ENCODE data around the gene SEMA4D. TPM values are rescaled to one million over a fixed set of nuclear protein-coding genes. Genes with fewer than 3 reads are reported as not detected.
A peak's percentile ranks its signal among the peaks of the same experiment; 100 is the strongest.

SEMA4D gene
- total and polyA plus RNA-seq, 12 donors, result 2.3 to 51.0 (median 20.2) TPM

GRCh38 chr9:89446961-89447310 lies 51.0 kb downstream of the SEMA4D start:
- intact Hi-C loops (cut with DNase I), result loop anchor here in 2 of 10 donors (10.0 kb wide), 2 partner anchors 48 to 98 kb away; partner anchors contain the start of gene SEMA4D (in 1 of the 2)
- Histone ChIP-seq H3K9me3 (no peaks in the 10 kb centered on the region), H3K36me3 (no peaks in the 10 kb centered on the region), H3K4me1 (peaks cover 0 to 53% (median 19%) of the 10 kb centered on the region in 9 donors), H3K4me3 (no peak overlapping the region), H3K27ac (no peak overlapping the region), H3K27me3 (no peaks in the 10 kb centered on the region)
- no peak for ATAC-seq
- 91 to 93% methylated on average over 8 of the region's 8 CpGs for WGBS, 2 donors
- DNase-seq, result no peak
- TF ChIP-seq, protein P1, sequence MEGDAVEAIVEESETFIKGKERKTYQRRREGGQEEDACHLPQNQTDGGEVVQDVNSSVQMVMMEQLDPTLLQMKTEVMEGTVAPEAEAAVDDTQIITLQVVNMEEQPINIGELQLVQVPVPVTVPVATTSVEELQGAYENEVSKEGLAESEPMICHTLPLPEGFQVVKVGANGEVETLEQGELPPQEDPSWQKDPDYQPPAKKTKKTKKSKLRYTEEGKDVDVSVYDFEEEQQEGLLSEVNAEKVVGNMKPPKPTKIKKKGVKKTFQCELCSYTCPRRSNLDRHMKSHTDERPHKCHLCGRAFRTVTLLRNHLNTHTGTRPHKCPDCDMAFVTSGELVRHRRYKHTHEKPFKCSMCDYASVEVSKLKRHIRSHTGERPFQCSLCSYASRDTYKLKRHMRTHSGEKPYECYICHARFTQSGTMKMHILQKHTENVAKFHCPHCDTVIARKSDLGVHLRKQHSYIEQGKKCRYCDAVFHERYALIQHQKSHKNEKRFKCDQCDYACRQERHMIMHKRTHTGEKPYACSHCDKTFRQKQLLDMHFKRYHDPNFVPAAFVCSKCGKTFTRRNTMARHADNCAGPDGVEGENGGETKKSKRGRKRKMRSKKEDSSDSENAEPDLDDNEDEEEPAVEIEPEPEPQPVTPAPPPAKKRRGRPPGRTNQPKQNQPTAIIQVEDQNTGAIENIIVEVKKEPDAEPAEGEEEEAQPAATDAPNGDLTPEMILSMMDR (IDR thresholded peaks at IDR 0.05), result no peak

- 84 to 87% methylated on average over 13 of the region's 13 CpGs for WGBS, 2 donors
- H3K4me1 ChIP-seq, result peaks cover 0 to 58% (median 19%) of the 10 kb centered on the region in 9 donors
These were observed 51.5 kb downstream of the SEMA4D start for GRCh38 chr9:89446261-89446960.

DNA sequence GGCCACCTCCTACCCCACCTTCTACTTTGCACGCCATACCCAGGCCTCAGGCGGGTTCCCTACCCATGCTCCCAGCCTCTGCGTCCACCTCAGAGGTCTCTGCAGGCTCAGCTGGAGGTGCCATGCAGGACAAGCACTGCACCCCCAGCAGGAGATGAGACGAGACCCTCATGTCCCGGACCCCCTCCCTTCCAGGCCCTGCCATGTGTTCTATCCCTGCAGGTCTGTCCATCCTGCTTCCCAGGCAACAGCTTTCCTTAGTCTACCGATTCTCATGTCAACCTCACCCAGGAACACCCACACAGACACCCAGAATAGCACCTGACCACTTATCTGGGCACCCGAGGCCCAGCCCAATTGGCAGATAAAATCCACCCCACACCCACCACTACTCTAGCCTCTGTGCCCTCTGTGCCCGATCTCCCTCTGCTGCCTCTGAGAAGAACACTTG lies 52.1 kb downstream of the SEMA4D start:
- H3K9me3 ChIP-seq, result no peaks in the 10 kb centered on the region
- ATAC-seq (peak in 7 of 8 donors; percentile 47 to 83 (median 68)), DNase-seq (peak in 1 of 2 donors; percentile 38)
- H3K27ac ChIP-seq, result no peak overlapping the region
- H3K4me3 ChIP-seq, result no peak overlapping the region
- H3K36me3 ChIP-seq, result no peaks in the 10 kb centered on the region
- TF ChIP-seq, protein P1 (IDR thresholded peaks at IDR 0.05), result no peak
- intact Hi-C loops (cut with DNase I), result loop anchor here in 2 of 10 donors (10.0 kb wide), 2 partner anchors 49 to 99 kb away; partner anchors contain the start of gene SEMA4D (in 1 of the 2)
- no peaks in the 10 kb centered on the region for H3K27me3 ChIP-seq
- WGBS, 2 donors, result 79 to 86% methylated on average over 8 of the region's 8 CpGs
- H3K4me1 ChIP-seq, result peaks cover 0 to 64% (median 19%) of the 10 kb centered on the region in 9 donors

More at GRCh38 chr9:89446261-89446960, 51.5 kb downstream of the SEMA4D start:
- ATAC-seq, result peak in 1 of 8 donors; percentile 5
- no peak for DNase-seq
- Histone ChIP-seq H3K36me3 (no peaks in the 10 kb centered on the region), H3K4me3 (no peak overlapping the region), H3K27me3 (no peaks in the 10 kb centered on the region), H3K9me3 (no peaks in the 10 kb centered on the region), H3K27ac (peak overlapping the region in 1 of 10 donors; percentile 6)
- intact Hi-C loops (cut with DNase I), result loop anchor here in 2 of 10 donors (10.0 kb wide), 2 partner anchors 48 to 98 kb away; partner anchors contain the start of gene SEMA4D (in 1 of the 2)
- TF ChIP-seq, protein P1 (IDR thresholded peaks at IDR 0.05), result peak in 2 of 9 donors; percentile 10 to 13

DNA sequence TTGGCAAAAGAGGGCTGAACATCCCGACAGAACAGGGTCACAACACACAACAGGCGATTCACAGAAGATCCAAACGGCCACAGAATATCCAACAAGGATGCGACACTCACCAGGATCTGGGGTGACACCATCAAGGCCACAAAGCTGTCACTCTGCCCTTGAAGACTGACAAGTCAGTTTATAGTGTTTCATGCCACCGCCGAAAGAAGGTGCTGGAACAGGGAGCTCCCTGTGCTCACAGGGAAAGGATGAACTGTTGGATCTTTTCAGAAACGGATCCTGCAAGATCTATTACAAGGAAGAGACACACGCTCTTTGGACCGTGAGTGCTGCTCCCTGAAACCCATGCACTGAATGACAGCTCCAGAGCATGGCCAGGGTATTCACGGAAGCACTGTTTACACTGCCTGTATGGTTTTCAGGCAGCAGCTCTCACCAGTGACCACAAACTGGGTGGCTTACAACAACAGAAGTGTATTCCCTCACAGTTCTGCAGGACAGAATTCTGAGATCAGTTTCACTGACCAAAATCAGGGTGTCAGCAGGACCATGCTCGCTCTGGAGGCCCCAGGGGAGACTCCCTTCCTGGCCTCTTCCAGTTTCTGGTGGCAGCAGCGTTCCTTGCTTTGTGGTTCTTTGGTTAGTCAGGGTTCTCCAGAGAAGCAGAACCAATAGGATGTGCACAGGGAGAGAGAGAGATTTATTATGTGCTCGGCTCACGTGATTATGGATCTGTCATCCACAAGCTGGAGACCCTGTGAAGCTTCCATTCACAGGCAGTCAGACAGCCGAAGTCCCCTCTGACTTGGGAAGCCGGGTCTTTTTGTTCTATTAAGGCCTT lies 52.8 kb downstream of the SEMA4D start:
- Histone ChIP-seq H3K36me3 (no peaks in the 10 kb centered on the region), H3K27ac (no peak overlapping the region), H3K27me3 (no peaks in the 10 kb centered on the region), H3K4me1 (peaks cover 0 to 71% (median 19%) of the 10 kb centered on the region in 9 donors), H3K9me3 (no peaks in the 10 kb centered on the region), H3K4me3 (no peak overlapping the region)
- DNase-seq (no peak), ATAC-seq (no peak)
- WGBS, 2 donors, result 86 to 89% methylated on average over 16 of the region's 16 CpGs
- TF ChIP-seq, protein P1 (IDR thresholded peaks at IDR 0.05), result no peak
- intact Hi-C loops (cut with DNase I), result loop anchor here in 2 of 10 donors (10.0 kb wide), 2 partner anchors 50 to 100 kb away; partner anchors contain the start of gene SEMA4D (in 1 of the 2)

All from heart right ventricle (tissue), 16 donors.